ENCODE results near the gene JARID2. TPM values are rescaled to one million over a fixed set of nuclear protein-coding genes. Genes with fewer than 3 reads are reported as not detected.

JARID2 gene
- total and polyA plus RNA-seq, 11 donors: 3.5 to 12.2 (median 7.5) TPM

- Histone ChIP-seq H3K36me3 (peaks cover 0 to 33% (median 23%) of the 10 kb centered on the region in 9 donors), H3K4me1 (peaks cover 0 to 32% (median 16%) of the 10 kb centered on the region in 12 donors), H3K4me3 (no peak overlapping the region), H3K9me3 (no peaks in the 10 kb centered on the region), H3K27me3 (no peaks in the 10 kb centered on the region), H3K27ac (no peak overlapping the region)
- WGBS, 4 donors: 73 to 90% (median 88%) methylated on average over 14 of the region's 14 CpGs
- ATAC-seq (no peak), DNase-seq (peak in 1 of 5 donors; percentile 10)
- intact Hi-C loops (cut with DNase I): no loop called here
- TF ChIP-seq POLR2A (IDR thresholded peaks at IDR 0.05): no peak
- TF ChIP-seq CTCF (IDR thresholded peaks at IDR 0.05): no peak
Observed at GRCh38 chr6:15489261-15489962, 243.5 kb downstream of the JARID2 start.

GRCh38 chr6:15490242-15491100, 244.6 kb downstream of the JARID2 start:
- intact Hi-C loops (cut with DNase I): loop anchor here (2.0 to 10.0 kb wide), 13 partner anchors 38 to 1363 kb away; partner anchors contain the start of gene JARID2 (in 6 of the 10)
- H3K9me3 ChIP-seq: no peaks in the 10 kb centered on the region
- peak overlapping the region in 5 of 12 donors; percentile 14 to 58 (median 27) for H3K27ac ChIP-seq
- ATAC-seq: no peak
- TF ChIP-seq POLR2A (IDR thresholded peaks at IDR 0.05) (no peak), CTCF (IDR thresholded peaks at IDR 0.05) (no peak)
- WGBS, 4 donors: 86 to 90% (median 88%) methylated on average over 11 of the region's 11 CpGs
- H3K36me3 ChIP-seq: peaks cover 0 to 33% (median 23%) of the 10 kb centered on the region in 9 donors
- DNase-seq: no peak
- no peaks in the 10 kb centered on the region for H3K27me3 ChIP-seq
- no peak overlapping the region for H3K4me3 ChIP-seq
- peaks cover 0 to 40% (median 25%) of the 10 kb centered on the region in 12 donors for H3K4me1 ChIP-seq

GRCh38 chr6:15491255-15491985, 245.6 kb downstream of the JARID2 start:
- Histone ChIP-seq H3K27me3 (no peaks in the 10 kb centered on the region), H3K36me3 (peaks cover 0 to 38% (median 25%) of the 10 kb centered on the region in 9 donors), H3K4me3 (no peak overlapping the region), H3K27ac (peak overlapping the region in 7 of 12 donors; percentile 14 to 58 (median 32)), H3K9me3 (no peaks in the 10 kb centered on the region), H3K4me1 (peaks cover 0 to 47% (median 30%) of the 10 kb centered on the region in 12 donors)
- TF ChIP-seq CTCF (IDR thresholded peaks at IDR 0.05): peak; percentile 89 to 98 (median 96)
- no peak for TF ChIP-seq POLR2A (IDR thresholded peaks at IDR 0.05)
- intact Hi-C loops (cut with DNase I): loop anchor here (2.0 to 10.0 kb wide), 13 partner anchors 39 to 1364 kb away; partner anchors contain the start of gene JARID2 (in 6 of the 10)
- DNase-seq: peak in 4 of 5 donors; percentile 71 to 81 (median 80)
- ATAC-seq: peak; percentile 43 to 69 (median 62)
- 11 to 18% (median 17%) methylated on average over 9 of the region's 9 CpGs for WGBS, 4 donors

All from heart left ventricle (tissue), 16 donors.